Epithelial cell of esophagus (primary cell): ENCODE measurements around the gene MEGF6.
A peak's percentile ranks its signal among the peaks of the same experiment; 100 is the strongest.

Experiments
- DNase-seq: peaks from one replicate; pipeline ENCODE4 v3.0.0; 2010; ENCODE audit warnings: low read depth
- H3K4me3 ChIP-seq: 2 replicates; pipeline ENCODE4 v1.5.1; 2011; ENCODE audit warnings: mild to moderate bottlenecking, low read length, control low read depth
- TF ChIP-seq, protein P1 (sequence below): IDR thresholded peaks from 2 replicates; pipeline ENCODE4 v1.5.1; 2011; ENCODE audit warnings: low read depth, mild to moderate bottlenecking, low read length, control low read depth, inconsistent platforms; ENCODE audit not compliant: insufficient read depth; ENCODE audit errors: missing control alignments

MEGF6 gene, protein sequence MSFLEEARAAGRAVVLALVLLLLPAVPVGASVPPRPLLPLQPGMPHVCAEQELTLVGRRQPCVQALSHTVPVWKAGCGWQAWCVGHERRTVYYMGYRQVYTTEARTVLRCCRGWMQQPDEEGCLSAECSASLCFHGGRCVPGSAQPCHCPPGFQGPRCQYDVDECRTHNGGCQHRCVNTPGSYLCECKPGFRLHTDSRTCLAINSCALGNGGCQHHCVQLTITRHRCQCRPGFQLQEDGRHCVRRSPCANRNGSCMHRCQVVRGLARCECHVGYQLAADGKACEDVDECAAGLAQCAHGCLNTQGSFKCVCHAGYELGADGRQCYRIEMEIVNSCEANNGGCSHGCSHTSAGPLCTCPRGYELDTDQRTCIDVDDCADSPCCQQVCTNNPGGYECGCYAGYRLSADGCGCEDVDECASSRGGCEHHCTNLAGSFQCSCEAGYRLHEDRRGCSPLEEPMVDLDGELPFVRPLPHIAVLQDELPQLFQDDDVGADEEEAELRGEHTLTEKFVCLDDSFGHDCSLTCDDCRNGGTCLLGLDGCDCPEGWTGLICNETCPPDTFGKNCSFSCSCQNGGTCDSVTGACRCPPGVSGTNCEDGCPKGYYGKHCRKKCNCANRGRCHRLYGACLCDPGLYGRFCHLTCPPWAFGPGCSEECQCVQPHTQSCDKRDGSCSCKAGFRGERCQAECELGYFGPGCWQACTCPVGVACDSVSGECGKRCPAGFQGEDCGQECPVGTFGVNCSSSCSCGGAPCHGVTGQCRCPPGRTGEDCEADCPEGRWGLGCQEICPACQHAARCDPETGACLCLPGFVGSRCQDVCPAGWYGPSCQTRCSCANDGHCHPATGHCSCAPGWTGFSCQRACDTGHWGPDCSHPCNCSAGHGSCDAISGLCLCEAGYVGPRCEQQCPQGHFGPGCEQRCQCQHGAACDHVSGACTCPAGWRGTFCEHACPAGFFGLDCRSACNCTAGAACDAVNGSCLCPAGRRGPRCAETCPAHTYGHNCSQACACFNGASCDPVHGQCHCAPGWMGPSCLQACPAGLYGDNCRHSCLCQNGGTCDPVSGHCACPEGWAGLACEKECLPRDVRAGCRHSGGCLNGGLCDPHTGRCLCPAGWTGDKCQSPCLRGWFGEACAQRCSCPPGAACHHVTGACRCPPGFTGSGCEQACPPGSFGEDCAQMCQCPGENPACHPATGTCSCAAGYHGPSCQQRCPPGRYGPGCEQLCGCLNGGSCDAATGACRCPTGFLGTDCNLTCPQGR (N-terminal part only)

DNA sequence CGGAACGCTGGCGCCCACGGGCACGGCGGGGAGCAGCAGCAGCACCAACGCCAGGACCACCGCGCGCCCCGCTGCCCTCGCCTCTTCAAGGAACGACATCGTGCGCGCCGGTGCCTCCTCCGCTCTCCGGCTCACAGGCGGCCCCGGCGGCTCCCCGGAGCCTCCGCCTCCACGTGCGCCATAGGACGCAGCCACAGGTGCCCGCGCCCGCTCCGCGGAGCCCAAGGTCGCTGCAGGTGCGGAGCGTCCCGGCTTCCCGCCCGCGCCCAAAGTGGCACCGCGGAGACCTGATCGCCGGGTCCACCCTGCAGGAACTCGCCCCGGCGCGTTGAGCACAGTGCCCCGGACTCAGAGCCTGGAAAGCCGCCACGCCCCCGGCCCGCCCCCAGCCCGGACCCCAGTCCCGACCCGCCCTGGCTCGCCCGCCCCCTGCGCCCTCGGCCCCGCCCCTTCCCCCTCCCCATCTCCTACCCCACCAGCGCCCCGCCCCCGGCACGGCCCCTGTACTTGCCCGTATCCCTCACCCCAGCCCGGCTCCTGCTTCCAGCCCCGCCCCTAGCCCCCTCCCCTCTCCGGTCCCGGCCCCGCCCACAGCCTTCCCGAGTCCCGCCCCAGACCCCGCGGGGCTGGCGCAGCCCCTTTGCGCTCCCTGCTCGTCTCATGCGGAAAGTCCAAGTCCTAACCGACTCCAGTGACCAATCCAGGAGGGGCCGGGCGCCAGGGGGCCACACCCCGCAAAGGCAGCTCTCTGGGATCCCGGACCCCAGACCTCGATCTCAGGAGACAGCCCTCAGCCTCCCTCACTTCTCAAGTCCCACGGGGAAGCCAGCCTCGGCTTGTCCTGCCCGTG is at the start of gene MEGF6:
MEGF6 (minus strand) TSS at position 339 of the 850 bp plus-strand sequence; CDS start at position 99, 240 bp downstream.
- H3K4me3 ChIP-seq = no peak within 1 kb of the TSS
- TF ChIP-seq, protein P1, sequence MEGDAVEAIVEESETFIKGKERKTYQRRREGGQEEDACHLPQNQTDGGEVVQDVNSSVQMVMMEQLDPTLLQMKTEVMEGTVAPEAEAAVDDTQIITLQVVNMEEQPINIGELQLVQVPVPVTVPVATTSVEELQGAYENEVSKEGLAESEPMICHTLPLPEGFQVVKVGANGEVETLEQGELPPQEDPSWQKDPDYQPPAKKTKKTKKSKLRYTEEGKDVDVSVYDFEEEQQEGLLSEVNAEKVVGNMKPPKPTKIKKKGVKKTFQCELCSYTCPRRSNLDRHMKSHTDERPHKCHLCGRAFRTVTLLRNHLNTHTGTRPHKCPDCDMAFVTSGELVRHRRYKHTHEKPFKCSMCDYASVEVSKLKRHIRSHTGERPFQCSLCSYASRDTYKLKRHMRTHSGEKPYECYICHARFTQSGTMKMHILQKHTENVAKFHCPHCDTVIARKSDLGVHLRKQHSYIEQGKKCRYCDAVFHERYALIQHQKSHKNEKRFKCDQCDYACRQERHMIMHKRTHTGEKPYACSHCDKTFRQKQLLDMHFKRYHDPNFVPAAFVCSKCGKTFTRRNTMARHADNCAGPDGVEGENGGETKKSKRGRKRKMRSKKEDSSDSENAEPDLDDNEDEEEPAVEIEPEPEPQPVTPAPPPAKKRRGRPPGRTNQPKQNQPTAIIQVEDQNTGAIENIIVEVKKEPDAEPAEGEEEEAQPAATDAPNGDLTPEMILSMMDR = no peak
- DNase-seq = peak; percentile 33

DNA sequence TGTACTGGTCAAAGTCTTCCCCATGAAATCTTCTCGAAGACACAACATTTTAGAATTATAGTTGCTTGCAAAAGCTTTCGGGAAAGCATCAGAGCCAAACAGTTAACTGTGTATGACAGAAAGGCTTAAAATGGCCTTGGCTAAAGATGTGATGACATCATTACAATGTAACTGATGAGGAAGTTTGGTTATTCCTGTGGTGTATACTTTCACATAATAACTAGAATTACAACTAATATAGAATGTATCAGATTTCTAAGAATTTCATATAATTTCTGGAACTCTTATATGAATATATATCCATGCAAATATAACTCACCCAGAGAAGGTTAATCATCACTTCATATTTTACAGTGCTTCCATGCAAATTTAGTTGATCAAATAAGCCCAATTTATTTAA is 49.4 kb upstream of the MEGF6 start:
- TF ChIP-seq, protein P1 = no peak
- no peak for DNase-seq
- H3K4me3 ChIP-seq = no peak overlapping the region

DNA sequence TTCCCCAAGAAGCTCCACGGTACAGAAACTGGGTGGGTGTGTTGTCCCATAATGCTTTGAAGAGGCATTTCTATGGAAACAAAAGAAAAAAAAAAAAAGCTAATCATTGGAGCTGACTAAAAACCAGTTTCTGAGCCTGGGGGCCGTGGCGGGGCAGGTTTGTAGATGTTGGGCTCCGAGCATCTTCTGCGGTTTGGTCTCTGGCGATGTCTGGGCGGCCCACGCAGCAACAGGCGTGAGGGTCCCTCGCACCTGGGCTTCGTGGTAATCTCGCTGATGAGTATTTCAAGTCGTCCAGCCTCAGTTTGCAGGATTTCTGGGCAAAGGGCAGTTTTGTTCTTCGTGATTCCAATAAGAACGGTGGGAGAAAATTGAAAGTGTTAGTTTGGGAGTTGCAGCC is 47.8 kb upstream of the MEGF6 start:
- TF ChIP-seq, protein P1 = no peak
- no peak for DNase-seq

DNA sequence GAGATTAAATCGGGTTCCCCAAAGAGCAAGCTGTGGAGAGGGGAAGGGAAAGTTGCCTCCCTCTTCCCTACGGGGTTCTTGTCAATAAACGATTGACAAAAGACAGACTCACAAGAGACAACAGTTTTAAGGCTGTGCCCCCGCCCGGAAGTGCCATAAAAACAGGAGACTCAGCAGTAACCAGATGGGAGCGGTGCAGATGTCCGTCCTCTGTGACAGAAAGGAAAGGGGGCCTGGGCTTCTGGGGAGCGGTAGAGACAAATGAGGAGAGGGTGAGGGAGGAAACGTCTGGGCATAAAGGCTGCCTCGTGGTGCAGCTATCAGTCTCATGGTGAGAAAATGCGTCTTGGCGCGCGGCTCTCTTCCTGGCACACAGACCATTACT is 46.9 kb upstream of the MEGF6 start:
- TF ChIP-seq, protein P1 = no peak
- H3K4me3 ChIP-seq = no peak overlapping the region
- no peak for DNase-seq

More for the DNA sequence above, 47.8 kb upstream of the MEGF6 start:
- H3K4me3 ChIP-seq = no peak overlapping the region

DNA sequence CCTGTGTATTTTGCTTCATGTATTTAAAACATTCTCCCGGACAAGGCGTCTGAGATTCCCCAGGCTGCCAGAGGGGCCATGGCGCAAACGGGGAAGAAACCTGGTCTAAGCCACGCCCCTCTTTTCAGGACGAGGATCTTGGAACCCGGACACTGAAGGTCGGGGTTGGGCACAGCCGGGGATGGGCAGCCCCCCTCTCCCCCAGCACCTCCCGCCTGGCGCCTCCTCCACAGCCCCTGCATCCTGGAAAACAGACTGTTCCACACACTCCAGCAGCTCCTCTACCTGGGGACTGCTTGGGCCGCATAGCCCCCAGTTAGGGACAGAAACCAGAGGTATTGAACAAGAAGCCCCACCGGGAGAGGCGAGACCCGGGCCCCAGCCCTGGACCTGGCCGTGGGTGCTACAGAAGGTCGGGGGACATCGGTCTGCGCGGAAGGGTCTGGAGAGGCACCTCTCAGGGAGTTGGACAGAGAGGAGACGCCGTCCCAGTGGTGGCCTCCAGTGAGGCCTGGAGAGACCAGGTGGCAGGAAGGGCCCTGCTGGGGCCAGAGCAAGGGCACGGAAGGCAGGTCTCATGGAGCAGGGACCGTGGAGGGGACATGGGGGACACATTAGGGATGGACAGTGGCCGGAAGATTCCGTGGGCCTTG is 46.4 kb upstream of the MEGF6 start:
- DNase-seq = no peak
- TF ChIP-seq, protein P1 = no peak
- H3K4me3 ChIP-seq = no peak overlapping the region
